Measurements from ENCODE around the gene PLA2G4C. TPM values are rescaled to one million over a fixed set of nuclear protein-coding genes. Genes with fewer than 3 reads are reported as not detected.

The PLA2G4C gene
- total RNA-seq, 4 donors from 2014 or later: 25.7 to 61.1 (median 51.1) TPM

GRCh38 chr19:48043675-48044258, 66.8 kb downstream of the PLA2G4C start, which contains the start of gene CABP5:
CABP5 (minus strand) TSS chr19:48044079; CDS start chr19:48043922, 157 bp downstream.
- in situ Hi-C loops (cut with MboI; ENCODE audit: low sequenced_read_pairs in 4 of 4): no loop called here
- no peak within 1 kb of the TSS for H3K27ac ChIP-seq
- DNase-seq (no peak), ATAC-seq (no peak)
- intact Hi-C loops (cut with DNase I; ENCODE audit: low total_unique reads): no loop called here
- H3K9me3 ChIP-seq: no peaks in the 10 kb centered on the region
- H3K27me3 ChIP-seq: no peaks in the 10 kb centered on the region
- H3K4me3 ChIP-seq: no peak within 1 kb of the TSS
- H3K36me3 ChIP-seq: peaks cover 0 to 15% of the 10 kb centered on the region in 2 donors
- H3K4me1 ChIP-seq: no peaks in the 10 kb centered on the region
- TF ChIP-seq POLR2A (IDR thresholded peaks at IDR 0.05): no peak
- TF ChIP-seq, protein P1, sequence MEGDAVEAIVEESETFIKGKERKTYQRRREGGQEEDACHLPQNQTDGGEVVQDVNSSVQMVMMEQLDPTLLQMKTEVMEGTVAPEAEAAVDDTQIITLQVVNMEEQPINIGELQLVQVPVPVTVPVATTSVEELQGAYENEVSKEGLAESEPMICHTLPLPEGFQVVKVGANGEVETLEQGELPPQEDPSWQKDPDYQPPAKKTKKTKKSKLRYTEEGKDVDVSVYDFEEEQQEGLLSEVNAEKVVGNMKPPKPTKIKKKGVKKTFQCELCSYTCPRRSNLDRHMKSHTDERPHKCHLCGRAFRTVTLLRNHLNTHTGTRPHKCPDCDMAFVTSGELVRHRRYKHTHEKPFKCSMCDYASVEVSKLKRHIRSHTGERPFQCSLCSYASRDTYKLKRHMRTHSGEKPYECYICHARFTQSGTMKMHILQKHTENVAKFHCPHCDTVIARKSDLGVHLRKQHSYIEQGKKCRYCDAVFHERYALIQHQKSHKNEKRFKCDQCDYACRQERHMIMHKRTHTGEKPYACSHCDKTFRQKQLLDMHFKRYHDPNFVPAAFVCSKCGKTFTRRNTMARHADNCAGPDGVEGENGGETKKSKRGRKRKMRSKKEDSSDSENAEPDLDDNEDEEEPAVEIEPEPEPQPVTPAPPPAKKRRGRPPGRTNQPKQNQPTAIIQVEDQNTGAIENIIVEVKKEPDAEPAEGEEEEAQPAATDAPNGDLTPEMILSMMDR (IDR thresholded peaks at IDR 0.05 in 4 of 5, conservative IDR thresholded peaks at IDR 0.05 in 1 of 5): no peak

DNA sequence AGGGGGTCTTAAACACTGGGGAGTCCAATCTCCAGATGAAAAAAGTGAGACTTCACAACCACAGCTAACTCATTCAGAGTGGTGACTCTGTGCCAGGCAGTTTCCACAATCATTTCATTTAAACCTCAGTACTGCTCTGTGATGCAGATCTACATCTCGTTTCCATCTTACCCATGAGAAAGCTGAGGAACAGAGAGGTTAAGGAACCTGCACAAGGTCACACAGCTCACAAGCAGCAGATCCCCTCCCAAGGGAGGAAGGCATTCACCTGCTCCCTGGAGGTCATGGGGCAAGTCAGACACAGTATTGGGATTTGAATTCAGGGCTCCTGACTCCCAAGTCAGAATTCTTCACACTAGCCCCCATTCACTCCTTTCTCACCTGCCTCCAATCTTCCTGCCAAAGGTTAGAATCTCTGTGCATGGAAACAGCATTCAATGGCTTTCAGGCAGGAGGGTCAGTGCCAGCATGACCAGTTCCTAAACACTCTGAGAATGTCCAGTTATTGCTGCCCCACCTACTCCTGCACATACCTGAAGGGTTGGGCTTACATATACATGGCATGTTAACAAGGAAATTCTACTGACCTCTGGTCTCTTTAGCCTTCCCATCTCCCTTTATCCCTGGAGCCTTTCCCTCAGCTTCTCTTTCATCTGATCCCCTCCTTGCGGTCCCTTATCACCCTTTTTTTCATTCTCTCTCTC, 68.6 kb downstream of the PLA2G4C start:
- intact Hi-C loops (cut with DNase I; ENCODE audit: low total_unique reads): no loop called here
- Histone ChIP-seq H3K27ac (no peak overlapping the region), H3K4me3 (no peak overlapping the region), H3K27me3 (no peaks in the 10 kb centered on the region), H3K9me3 (no peaks in the 10 kb centered on the region), H3K36me3 (no peaks in the 10 kb centered on the region), H3K4me1 (no peaks in the 10 kb centered on the region)
- no peak for DNase-seq
- TF ChIP-seq POLR2A (IDR thresholded peaks at IDR 0.05): no peak
- TF ChIP-seq, protein P1 (IDR thresholded peaks at IDR 0.05 in 4 of 5, conservative IDR thresholded peaks at IDR 0.05 in 1 of 5): no peak
- in situ Hi-C loops (cut with MboI; ENCODE audit: low sequenced_read_pairs in 4 of 4): no loop called here
- ATAC-seq: no peak

- Histone ChIP-seq H3K36me3 (no peaks in the 10 kb centered on the region), H3K4me3 (no peak overlapping the region), H3K4me1 (no peaks in the 10 kb centered on the region), H3K27me3 (no peaks in the 10 kb centered on the region), H3K27ac (no peak overlapping the region), H3K9me3 (no peaks in the 10 kb centered on the region)
- no peak for DNase-seq
- in situ Hi-C loops (cut with MboI; ENCODE audit: low sequenced_read_pairs in 4 of 4): no loop called here
- TF ChIP-seq, protein P1 (IDR thresholded peaks at IDR 0.05 in 4 of 5, conservative IDR thresholded peaks at IDR 0.05 in 1 of 5): no peak
- TF ChIP-seq POLR2A (IDR thresholded peaks at IDR 0.05): no peak
- ATAC-seq: no peak
- intact Hi-C loops (cut with DNase I; ENCODE audit: low total_unique reads): no loop called here
These were observed 73.9 kb downstream of the PLA2G4C start for GRCh38 chr19:48036765-48037164.

DNA sequence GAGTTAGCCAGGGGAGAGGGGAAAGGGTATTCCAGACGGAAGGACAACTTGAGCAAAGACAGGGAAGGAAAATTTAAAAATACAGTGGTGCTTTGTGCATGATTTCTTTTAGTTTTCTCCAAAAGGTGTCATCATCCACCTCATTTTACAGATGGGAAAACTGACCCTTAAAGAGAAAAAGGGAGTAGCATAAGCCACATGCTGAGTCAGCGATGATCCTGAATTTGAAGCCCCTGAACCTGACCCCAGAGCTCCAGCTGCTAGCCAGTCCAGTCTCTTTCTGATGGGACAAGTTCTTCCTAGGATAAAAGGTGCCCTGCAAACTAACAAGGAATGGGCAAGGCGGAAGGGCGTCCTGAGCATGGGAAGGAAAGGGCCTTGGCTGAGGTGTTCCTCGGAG, 77.0 kb downstream of the PLA2G4C start:
- H3K9me3 ChIP-seq: no peaks in the 10 kb centered on the region
- peaks cover 0 to 4% (median 0%) of the 10 kb centered on the region in 3 donors for H3K27me3 ChIP-seq
- H3K27ac ChIP-seq: no peak overlapping the region
- intact Hi-C loops (cut with DNase I; ENCODE audit: low total_unique reads) (no loop called here), in situ Hi-C loops (cut with MboI; ENCODE audit: low sequenced_read_pairs in 4 of 4) (no loop called here)
- H3K4me1 ChIP-seq: no peaks in the 10 kb centered on the region
- TF ChIP-seq, protein P1 (IDR thresholded peaks at IDR 0.05 in 4 of 5, conservative IDR thresholded peaks at IDR 0.05 in 1 of 5): no peak
- TF ChIP-seq POLR2A (IDR thresholded peaks at IDR 0.05): no peak
- DNase-seq: no peak
- H3K36me3 ChIP-seq: no peaks in the 10 kb centered on the region
- no peak for ATAC-seq
- no peak overlapping the region for H3K4me3 ChIP-seq

All from gastrocnemius medialis (tissue), 4 donors.